ENCODE data around the gene MCHR2.

MCHR2 gene

DNA sequence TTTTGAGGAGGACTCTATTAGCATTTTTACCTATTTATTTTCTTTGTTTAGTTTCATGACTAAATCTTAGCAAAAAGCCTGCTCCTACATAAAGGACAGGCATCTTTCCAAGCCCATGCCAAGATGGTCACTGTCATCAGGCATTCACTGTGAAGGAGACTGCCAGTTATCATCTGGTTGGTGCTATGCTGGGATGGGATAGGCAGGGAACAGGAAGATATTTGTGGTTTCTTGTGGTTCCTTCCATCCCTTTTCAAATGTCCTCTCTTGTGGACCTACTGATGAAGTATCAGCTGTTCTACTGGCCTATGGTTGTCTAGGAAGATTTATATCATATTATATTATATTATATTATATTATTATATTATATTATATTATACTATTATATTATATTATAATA lies 107.0 kb downstream of the MCHR2 start:
- Histone ChIP-seq H2BK12ac (ENCODE audit: low read length in 2 of 2) (no peak overlapping the region), H3K4me3 (ENCODE audit: insufficient read depth in 1 of 2, low read depth in 1 of 2, low read length in 2 of 2) (no peak overlapping the region)

DNA sequence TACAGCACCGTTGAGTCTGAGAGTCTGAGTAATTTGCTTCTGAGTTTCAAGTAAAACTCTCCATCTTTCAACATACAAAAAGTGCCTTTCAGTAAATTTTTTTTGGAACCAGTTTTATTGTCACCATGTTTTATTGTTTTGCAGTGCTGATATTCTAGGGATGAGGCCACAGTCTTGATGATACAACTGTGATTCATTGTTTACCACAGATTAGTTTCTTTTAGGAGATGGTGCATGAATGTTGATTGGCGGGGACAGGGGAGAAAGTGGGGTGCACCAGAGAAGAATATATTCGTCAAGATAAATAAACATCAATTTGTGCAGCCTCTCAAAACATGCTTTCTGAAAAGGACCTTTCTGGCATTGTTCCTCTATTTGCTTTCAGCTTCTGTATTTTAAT lies 109.0 kb downstream of the MCHR2 start:
- H3K18ac ChIP-seq (ENCODE audit: low read depth in 1 of 2, low read length in 2 of 2): no peak overlapping the region
- no peak overlapping the region for H3K9ac ChIP-seq (ENCODE audit: low read length)
- no peak overlapping the region for H3K4me2 ChIP-seq (ENCODE audit: low read length, poor library complexity, severe bottlenecking)
- no peak overlapping the region for H4K8ac ChIP-seq (ENCODE audit: low read length)
- H2AFZ ChIP-seq (ENCODE audit: low read depth, low read length): no peak overlapping the region
- H3K79me1 ChIP-seq (replicated peaks; ENCODE audit: low read length, poor library complexity, severe bottlenecking): no peaks in the 10 kb centered on the region
- H2BK12ac ChIP-seq (ENCODE audit: low read length in 2 of 2): no peak overlapping the region
- H3K27me3 ChIP-seq (ENCODE audit: control insufficient read depth in 1 of 2, insufficient read depth in 1 of 2, low read length in 2 of 2): peaks cover 0 to 3% of the 10 kb centered on the region in 2 experiments
- H2BK5ac ChIP-seq (ENCODE audit: low read depth, low read length, poor library complexity, severe bottlenecking): no peak overlapping the region
- no peak overlapping the region for H3K4me3 ChIP-seq (ENCODE audit: insufficient read depth in 1 of 2, low read depth in 1 of 2, low read length in 2 of 2)
- WGBS: 88% methylated on average over 1 of the region's 3 CpGs
- no peak overlapping the region for H3K23ac ChIP-seq (ENCODE audit: low read length in 2 of 2)
- peaks cover 1% of the 10 kb centered on the region for H3K4me1 ChIP-seq (ENCODE audit: control insufficient read depth, insufficient read depth, low read depth, low read length)
- no peaks in the 10 kb centered on the region for H3K9me3 ChIP-seq (ENCODE audit: control insufficient read depth, low read length)
- H3K36me3 ChIP-seq (ENCODE audit: control insufficient read depth in 1 of 2, insufficient read depth in 2 of 2, low read depth in 1 of 2, low read length in 2 of 2): no peaks in the 10 kb centered on the region
- H3K27ac ChIP-seq (ENCODE audit: low read length, poor library complexity, severe bottlenecking): no peak overlapping the region
- no peak overlapping the region for H3K14ac ChIP-seq (ENCODE audit: low read length in 2 of 2)
- H4K91ac ChIP-seq (ENCODE audit: low read length): no peak overlapping the region
- H3K4ac ChIP-seq (ENCODE audit: low read depth in 1 of 2, low read length in 2 of 2): no peak overlapping the region
- H2BK120ac ChIP-seq (ENCODE audit: low read depth, low read length): no peak overlapping the region
- no peak for DNase-seq
- H2AK5ac ChIP-seq (ENCODE audit: low read length, severe bottlenecking): no peak overlapping the region
- H2BK15ac ChIP-seq (ENCODE audit: low read depth, poor library complexity, severe bottlenecking): no peak overlapping the region

More for the DNA sequence above, 107.0 kb downstream of the MCHR2 start:
- no peak overlapping the region for H2AFZ ChIP-seq (ENCODE audit: low read depth, low read length)
- H3K27me3 ChIP-seq (ENCODE audit: control insufficient read depth in 1 of 2, insufficient read depth in 1 of 2, low read length in 2 of 2): no peaks in the 10 kb centered on the region
- H3K9ac ChIP-seq (ENCODE audit: low read length): no peak overlapping the region
- H3K18ac ChIP-seq (ENCODE audit: low read depth in 1 of 2, low read length in 2 of 2): no peak overlapping the region
- no peaks in the 10 kb centered on the region for H3K79me1 ChIP-seq (replicated peaks; ENCODE audit: low read length, poor library complexity, severe bottlenecking)
- no peak overlapping the region for H3K23ac ChIP-seq (ENCODE audit: low read length in 2 of 2)
- no peak overlapping the region for H3K27ac ChIP-seq (ENCODE audit: low read length, poor library complexity, severe bottlenecking)
- no peaks in the 10 kb centered on the region for H3K4me1 ChIP-seq (ENCODE audit: control insufficient read depth, insufficient read depth, low read depth, low read length)
- H4K91ac ChIP-seq (ENCODE audit: low read length): no peak overlapping the region
- no peaks in the 10 kb centered on the region for H3K36me3 ChIP-seq (ENCODE audit: control insufficient read depth in 1 of 2, insufficient read depth in 2 of 2, low read depth in 1 of 2, low read length in 2 of 2)
- H3K14ac ChIP-seq (ENCODE audit: low read length in 2 of 2): peak overlapping the region in 1 of 2 experiments; percentile 70
- no peak overlapping the region for H2BK15ac ChIP-seq (ENCODE audit: low read depth, poor library complexity, severe bottlenecking)
- no peak overlapping the region for H3K4ac ChIP-seq (ENCODE audit: low read depth in 1 of 2, low read length in 2 of 2)
- H4K8ac ChIP-seq (ENCODE audit: low read length): no peak overlapping the region
- H2AK5ac ChIP-seq (ENCODE audit: low read length, severe bottlenecking): no peak overlapping the region
- no peak overlapping the region for H2BK120ac ChIP-seq (ENCODE audit: low read depth, low read length)
- H2BK5ac ChIP-seq (ENCODE audit: low read depth, low read length, poor library complexity, severe bottlenecking): no peak overlapping the region
- H3K4me2 ChIP-seq (ENCODE audit: low read length, poor library complexity, severe bottlenecking): no peak overlapping the region
- H3K9me3 ChIP-seq (ENCODE audit: control insufficient read depth, low read length): no peaks in the 10 kb centered on the region
- DNase-seq: no peak

DNA sequence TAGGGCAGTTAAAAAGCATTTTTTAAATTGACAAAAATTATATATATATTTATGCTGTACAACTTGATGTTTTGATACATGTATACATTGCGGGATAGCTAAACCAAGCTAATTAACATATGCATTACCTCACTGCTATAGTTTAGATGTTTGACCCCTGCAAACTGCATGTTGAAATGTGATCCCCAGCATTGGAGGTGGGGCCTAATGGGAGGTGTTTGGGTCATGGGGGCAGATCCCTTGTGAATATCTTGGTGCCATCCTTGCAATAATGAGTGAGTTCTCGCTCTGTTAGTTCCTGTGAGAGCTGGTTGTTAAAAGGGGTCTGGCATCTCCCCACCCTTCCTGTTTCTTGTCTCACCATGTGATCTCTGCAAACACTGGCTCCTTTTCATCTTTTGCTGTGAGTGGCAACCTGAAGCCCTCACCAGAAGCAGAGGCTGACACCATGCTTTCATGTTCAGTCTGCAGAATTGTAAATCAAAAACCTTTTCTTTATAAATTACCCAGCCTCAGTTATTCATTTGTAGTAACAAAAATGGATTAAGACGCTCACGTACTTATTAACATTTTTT lies 111.8 kb downstream of the MCHR2 start:
- Histone ChIP-seq H2BK15ac (ENCODE audit: low read depth, poor library complexity, severe bottlenecking) (no peak overlapping the region), H2BK12ac (ENCODE audit: low read length in 2 of 2) (no peak overlapping the region), H3K79me1 (replicated peaks; ENCODE audit: low read length, poor library complexity, severe bottlenecking) (no peaks in the 10 kb centered on the region), H2AK5ac (ENCODE audit: low read length, severe bottlenecking) (no peak overlapping the region), H2BK120ac (ENCODE audit: low read depth, low read length) (no peak overlapping the region), H3K9me3 (ENCODE audit: control insufficient read depth, low read length) (no peaks in the 10 kb centered on the region), H2BK5ac (ENCODE audit: low read depth, low read length, poor library complexity, severe bottlenecking) (no peak overlapping the region), H3K23ac (ENCODE audit: low read length in 2 of 2) (no peak overlapping the region), H3K18ac (ENCODE audit: low read depth in 1 of 2, low read length in 2 of 2) (no peak overlapping the region), H2AFZ (ENCODE audit: low read depth, low read length) (no peak overlapping the region), H3K27ac (ENCODE audit: low read length, poor library complexity, severe bottlenecking) (no peak overlapping the region), H3K4me3 (ENCODE audit: insufficient read depth in 1 of 2, low read depth in 1 of 2, low read length in 2 of 2) (no peak overlapping the region), H3K4ac (ENCODE audit: low read depth in 1 of 2, low read length in 2 of 2) (no peak overlapping the region), H3K27me3 (ENCODE audit: control insufficient read depth in 1 of 2, insufficient read depth in 1 of 2, low read length in 2 of 2) (peaks cover 0 to 7% of the 10 kb centered on the region in 2 experiments), H3K14ac (ENCODE audit: low read length in 2 of 2) (no peak overlapping the region), H3K4me1 (ENCODE audit: control insufficient read depth, insufficient read depth, low read depth, low read length) (peaks cover 1% of the 10 kb centered on the region), H3K9ac (ENCODE audit: low read length) (no peak overlapping the region), H3K36me3 (ENCODE audit: control insufficient read depth in 1 of 2, insufficient read depth in 2 of 2, low read depth in 1 of 2, low read length in 2 of 2) (no peaks in the 10 kb centered on the region), H3K4me2 (ENCODE audit: low read length, poor library complexity, severe bottlenecking) (no peak overlapping the region), H4K91ac (ENCODE audit: low read length) (no peak overlapping the region), H4K8ac (ENCODE audit: low read length) (no peak overlapping the region)
- no peak for DNase-seq
- WGBS: 50% methylated on average over 1 of the region's 4 CpGs

DNA sequence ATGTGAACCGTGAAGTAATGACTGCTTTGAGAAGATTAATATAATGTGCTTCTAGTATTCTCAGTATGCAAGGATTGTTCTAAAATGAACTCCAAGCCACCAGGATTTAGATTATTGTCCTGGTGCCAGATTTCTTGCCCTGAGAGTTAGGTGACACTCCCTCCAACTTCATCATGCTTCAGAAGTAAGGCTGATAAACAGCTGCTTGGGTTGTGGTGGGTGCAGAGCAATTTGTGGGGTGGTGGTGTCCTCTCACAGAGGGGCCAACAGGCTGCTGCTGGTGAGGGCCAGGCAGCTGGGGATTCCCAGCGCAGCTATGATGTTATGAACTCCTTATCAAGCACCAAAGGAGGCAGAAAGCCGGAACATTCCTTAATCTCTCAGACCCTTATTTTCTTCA lies 114.6 kb downstream of the MCHR2 start:
- Histone ChIP-seq H3K36me3 (ENCODE audit: control insufficient read depth in 1 of 2, insufficient read depth in 2 of 2, low read depth in 1 of 2, low read length in 2 of 2) (no peaks in the 10 kb centered on the region), H3K23ac (ENCODE audit: low read length in 2 of 2) (no peak overlapping the region), H2AK5ac (ENCODE audit: low read length, severe bottlenecking) (no peak overlapping the region), H4K8ac (ENCODE audit: low read length) (no peak overlapping the region), H3K79me1 (replicated peaks; ENCODE audit: low read length, poor library complexity, severe bottlenecking) (no peaks in the 10 kb centered on the region), H3K9ac (ENCODE audit: low read length) (no peak overlapping the region), H3K18ac (ENCODE audit: low read depth in 1 of 2, low read length in 2 of 2) (no peak overlapping the region), H3K4me1 (ENCODE audit: control insufficient read depth, insufficient read depth, low read depth, low read length) (peaks cover 1% of the 10 kb centered on the region), H2BK120ac (ENCODE audit: low read depth, low read length) (no peak overlapping the region), H3K4ac (ENCODE audit: low read depth in 1 of 2, low read length in 2 of 2) (no peak overlapping the region), H3K9me3 (ENCODE audit: control insufficient read depth, low read length) (no peaks in the 10 kb centered on the region), H3K4me3 (ENCODE audit: insufficient read depth in 1 of 2, low read depth in 1 of 2, low read length in 2 of 2) (no peak overlapping the region), H2BK12ac (ENCODE audit: low read length in 2 of 2) (no peak overlapping the region), H2BK15ac (ENCODE audit: low read depth, poor library complexity, severe bottlenecking) (no peak overlapping the region), H3K27ac (ENCODE audit: low read length, poor library complexity, severe bottlenecking) (no peak overlapping the region), H3K4me2 (ENCODE audit: low read length, poor library complexity, severe bottlenecking) (no peak overlapping the region), H2AFZ (ENCODE audit: low read depth, low read length) (no peak overlapping the region), H2BK5ac (ENCODE audit: low read depth, low read length, poor library complexity, severe bottlenecking) (no peak overlapping the region), H4K91ac (ENCODE audit: low read length) (no peak overlapping the region), H3K27me3 (ENCODE audit: control insufficient read depth in 1 of 2, insufficient read depth in 1 of 2, low read length in 2 of 2) (peaks cover 3 to 16% of the 10 kb centered on the region in 2 experiments), H3K14ac (ENCODE audit: low read length in 2 of 2) (no peak overlapping the region)
- no peak for DNase-seq
- WGBS: 70% methylated on average over 2 of the region's 3 CpGs
